ENCODE data around the gene SAMD11.

GRCh38 chr1:982765-983436 is 59.2 kb downstream of the SAMD11 start:
- TF ChIP-seq POLR2A (IDR thresholded peaks at IDR 0.05; ENCODE audit: low read depth, low read length): no peak
- no peak for TF ChIP-seq TAF1 (IDR thresholded peaks at IDR 0.05; ENCODE audit: borderline replicate concordance, low read depth, low read length)
